ENCODE measurements around the gene BARD1. TPM values are rescaled to one million over a fixed set of nuclear protein-coding genes. Genes with fewer than 3 reads are reported as not detected.
A peak's percentile ranks its signal among the peaks of the same experiment; 100 is the strongest.

Gene BARD1
- total RNA-seq, 1 experiment from 2014 or later = 39.6 TPM

DNA sequence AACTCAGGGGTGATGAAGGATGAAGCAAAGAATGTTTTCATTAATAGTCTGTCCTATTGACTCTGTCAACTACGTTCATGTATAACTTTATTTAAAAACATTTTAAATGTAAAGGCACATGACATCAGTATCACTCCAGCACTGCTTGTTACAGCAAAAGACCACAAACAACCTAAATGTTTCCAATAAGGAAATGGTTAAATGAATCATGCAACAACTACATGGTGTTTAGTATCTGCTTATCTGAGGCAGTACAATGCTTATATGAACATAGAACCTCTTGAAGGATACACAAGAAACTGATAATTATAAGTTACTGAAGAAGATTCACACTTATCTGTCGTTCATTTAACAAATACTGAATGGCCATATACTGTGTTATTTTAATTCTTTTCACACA lies 8.4 kb downstream of the BARD1 start:
- H3K36me3 Mint-ChIP-seq = peaks cover 9% of the 10 kb centered on the region
- DNase-seq (ENCODE audit: low spot score) (no peak), ATAC-seq (no peak)
- CTCF ChIA-PET = no interaction called here
- H3K4me3 Mint-ChIP-seq = no peak overlapping the region
- no peaks in the 10 kb centered on the region for H3K27me3 Mint-ChIP-seq (ENCODE audit: low read depth)
- POLR2A ChIA-PET = no interaction called here
- peaks cover 73% of the 10 kb centered on the region for H3K4me1 Mint-ChIP-seq
- no peaks in the 10 kb centered on the region for H3K9me3 Mint-ChIP-seq
- no peak for TF ChIP-seq PRRX2 (CRISPR knock-in tag; IDR thresholded peaks at IDR 0.05)
- H3K27ac Mint-ChIP-seq = no peak overlapping the region

DNA sequence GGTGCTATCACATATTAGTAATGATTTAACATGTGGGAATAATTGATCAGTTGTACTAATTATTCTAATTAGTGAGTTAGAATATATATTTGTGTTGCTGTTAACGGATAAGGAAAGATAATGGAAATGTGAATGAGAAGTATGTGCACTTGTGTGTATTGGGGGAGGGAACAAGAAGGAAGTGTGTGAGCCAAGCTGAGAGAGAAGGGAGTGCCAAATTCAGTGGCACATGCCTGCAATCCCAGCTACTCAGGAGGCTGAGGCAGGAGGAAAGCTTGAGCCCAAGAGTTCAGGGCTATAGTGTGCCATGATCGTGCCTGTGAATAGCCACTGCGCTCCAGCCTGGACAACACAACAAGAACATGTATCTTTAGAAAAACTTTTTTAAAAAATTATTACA lies 9.3 kb downstream of the BARD1 start:
- TF ChIP-seq FOXJ3 (CRISPR knock-in tag; IDR thresholded peaks at IDR 0.05; ENCODE audit: borderline replicate concordance) (no peak), NR2C2 (CRISPR knock-in tag; IDR thresholded peaks at IDR 0.05) (no peak), IRF2 (CRISPR knock-in tag; IDR thresholded peaks at IDR 0.05; ENCODE audit: borderline replicate concordance, low read depth) (no peak), ZNF138 (CRISPR knock-in tag; conservative IDR thresholded peaks at IDR 0.05) (no peak), ZNF416 (CRISPR knock-in tag; IDR thresholded peaks at IDR 0.05) (no peak), USF2 (CRISPR knock-in tag; IDR thresholded peaks at IDR 0.05) (no peak), RORB (CRISPR knock-in tag; IDR thresholded peaks at IDR 0.05) (no peak)
- TF ChIP-seq, protein P1, sequence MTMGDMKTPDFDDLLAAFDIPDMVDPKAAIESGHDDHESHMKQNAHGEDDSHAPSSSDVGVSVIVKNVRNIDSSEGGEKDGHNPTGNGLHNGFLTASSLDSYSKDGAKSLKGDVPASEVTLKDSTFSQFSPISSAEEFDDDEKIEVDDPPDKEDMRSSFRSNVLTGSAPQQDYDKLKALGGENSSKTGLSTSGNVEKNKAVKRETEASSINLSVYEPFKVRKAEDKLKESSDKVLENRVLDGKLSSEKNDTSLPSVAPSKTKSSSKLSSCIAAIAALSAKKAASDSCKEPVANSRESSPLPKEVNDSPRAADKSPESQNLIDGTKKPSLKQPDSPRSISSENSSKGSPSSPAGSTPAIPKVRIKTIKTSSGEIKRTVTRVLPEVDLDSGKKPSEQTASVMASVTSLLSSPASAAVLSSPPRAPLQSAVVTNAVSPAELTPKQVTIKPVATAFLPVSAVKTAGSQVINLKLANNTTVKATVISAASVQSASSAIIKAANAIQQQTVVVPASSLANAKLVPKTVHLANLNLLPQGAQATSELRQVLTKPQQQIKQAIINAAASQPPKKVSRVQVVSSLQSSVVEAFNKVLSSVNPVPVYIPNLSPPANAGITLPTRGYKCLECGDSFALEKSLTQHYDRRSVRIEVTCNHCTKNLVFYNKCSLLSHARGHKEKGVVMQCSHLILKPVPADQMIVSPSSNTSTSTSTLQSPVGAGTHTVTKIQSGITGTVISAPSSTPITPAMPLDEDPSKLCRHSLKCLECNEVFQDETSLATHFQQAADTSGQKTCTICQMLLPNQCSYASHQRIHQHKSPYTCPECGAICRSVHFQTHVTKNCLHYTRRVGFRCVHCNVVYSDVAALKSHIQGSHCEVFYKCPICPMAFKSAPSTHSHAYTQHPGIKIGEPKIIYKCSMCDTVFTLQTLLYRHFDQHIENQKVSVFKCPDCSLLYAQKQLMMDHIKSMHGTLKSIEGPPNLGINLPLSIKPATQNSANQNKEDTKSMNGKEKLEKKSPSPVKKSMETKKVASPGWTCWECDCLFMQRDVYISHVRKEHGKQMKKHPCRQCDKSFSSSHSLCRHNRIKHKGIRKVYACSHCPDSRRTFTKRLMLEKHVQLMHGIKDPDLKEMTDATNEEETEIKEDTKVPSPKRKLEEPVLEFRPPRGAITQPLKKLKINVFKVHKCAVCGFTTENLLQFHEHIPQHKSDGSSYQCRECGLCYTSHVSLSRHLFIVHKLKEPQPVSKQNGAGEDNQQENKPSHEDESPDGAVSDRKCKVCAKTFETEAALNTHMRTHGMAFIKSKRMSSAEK (CRISPR knock-in tag; IDR thresholded peaks at IDR 0.05; ENCODE audit: borderline replicate concordance) = no peak
- TF ChIP-seq, protein P2, sequence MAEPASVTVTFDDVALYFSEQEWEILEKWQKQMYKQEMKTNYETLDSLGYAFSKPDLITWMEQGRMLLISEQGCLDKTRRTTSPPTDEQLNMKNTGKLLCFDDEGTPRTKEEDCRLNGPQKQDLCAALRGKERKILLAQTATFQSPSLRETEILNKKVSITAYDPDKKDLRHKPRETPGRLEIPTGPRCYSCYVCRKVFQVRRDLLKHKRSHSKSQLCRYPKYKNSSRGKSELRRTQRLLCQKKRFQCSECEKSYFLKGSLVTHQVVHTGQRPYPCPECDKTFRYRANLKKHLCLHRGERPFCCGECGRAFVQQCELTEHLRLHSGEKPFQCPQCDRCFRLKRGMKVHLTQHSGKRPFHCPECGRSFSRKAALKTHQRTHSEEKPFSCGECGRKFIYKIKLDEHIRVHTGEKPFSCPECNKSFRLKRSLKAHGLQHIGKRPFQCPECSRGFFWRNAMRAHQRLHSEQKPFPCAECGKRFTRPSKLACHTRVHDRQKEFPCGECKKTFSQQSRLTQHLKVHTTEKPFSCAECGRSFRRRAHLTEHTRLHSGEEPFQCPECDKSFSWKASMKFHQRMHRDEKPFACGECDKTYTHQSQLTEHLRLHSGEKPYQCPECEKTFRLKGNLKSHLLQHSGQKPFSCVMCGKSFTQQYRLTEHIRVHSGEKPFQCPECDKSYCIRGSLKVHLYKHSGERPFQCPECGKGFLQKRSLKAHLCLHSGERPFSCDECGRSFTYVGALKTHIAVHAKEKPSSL (CRISPR knock-in tag; conservative IDR thresholded peaks at IDR 0.05) = no peak
- H3K27me3 Mint-ChIP-seq (ENCODE audit: low read depth) = no peaks in the 10 kb centered on the region
- H3K4me1 Mint-ChIP-seq = peaks cover 64% of the 10 kb centered on the region
- H3K27ac Mint-ChIP-seq = peak overlapping the region; percentile 71
- ATAC-seq (peak; percentile 38; the same call in 1 of the 2 replicates), DNase-seq (ENCODE audit: low spot score) (no peak)
- ChIA-PET CTCF (no interaction called here), POLR2A (no interaction called here)
- no peak overlapping the region for H3K4me3 Mint-ChIP-seq
- peaks cover 18% of the 10 kb centered on the region for H3K36me3 Mint-ChIP-seq
- no peaks in the 10 kb centered on the region for H3K9me3 Mint-ChIP-seq

DNA sequence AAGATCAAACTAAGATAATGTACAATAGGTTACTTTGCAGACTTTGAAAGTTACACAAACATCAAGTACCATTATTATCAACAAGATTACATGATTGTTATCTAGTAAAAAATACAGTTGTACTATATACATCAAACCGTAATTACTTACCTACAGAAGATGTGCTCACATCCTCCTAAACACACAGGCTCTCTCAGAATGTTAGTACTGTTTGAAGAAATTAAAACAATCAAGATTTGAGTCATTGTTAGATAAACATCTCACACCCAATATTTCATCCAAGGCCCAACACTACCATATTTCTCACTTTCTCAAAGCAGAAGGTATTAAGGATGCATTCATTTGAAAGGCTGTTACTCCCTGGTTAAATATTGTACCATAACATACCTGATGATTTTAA lies 12.6 kb downstream of the BARD1 start:
- peaks cover 4% of the 10 kb centered on the region; the same call in 1 of the 2 replicates for H3K9me3 Mint-ChIP-seq
- POLR2A ChIA-PET = no interaction called here
- no peaks in the 10 kb centered on the region for H3K27me3 Mint-ChIP-seq (ENCODE audit: low read depth)
- peaks cover 36% of the 10 kb centered on the region for H3K4me1 Mint-ChIP-seq
- peaks cover 40% of the 10 kb centered on the region for H3K36me3 Mint-ChIP-seq
- no peak for DNase-seq (ENCODE audit: low spot score)
- CTCF ChIA-PET = no interaction called here
- ATAC-seq = no peak
- H3K27ac Mint-ChIP-seq = no peak overlapping the region
- no peak overlapping the region for H3K4me3 Mint-ChIP-seq
- TF ChIP-seq JAZF1 (CRISPR knock-in tag; IDR thresholded peaks at IDR 0.05) = no peak
- TF ChIP-seq ZNF671 (CRISPR knock-in tag; IDR thresholded peaks at IDR 0.05) = no peak
- no peak for TF ChIP-seq FOXP4 (CRISPR knock-in tag; IDR thresholded peaks at IDR 0.05)
- no peak for TF ChIP-seq ZNF512 (CRISPR knock-in tag; IDR thresholded peaks at IDR 0.05; ENCODE audit: borderline replicate concordance)
- no peak for TF ChIP-seq IRF1 (CRISPR knock-in tag; IDR thresholded peaks at IDR 0.05)
- no peak for TF ChIP-seq FOXK1 (CRISPR knock-in tag; IDR thresholded peaks at IDR 0.05)
- no peak for TF ChIP-seq USF1 (CRISPR knock-in tag; IDR thresholded peaks at IDR 0.05)
- no peak for TF ChIP-seq ZNF138 (CRISPR knock-in tag; conservative IDR thresholded peaks at IDR 0.05)
- no peak for TF ChIP-seq TEAD4 (CRISPR knock-in tag; IDR thresholded peaks at IDR 0.05)
- TF ChIP-seq, protein P3, sequence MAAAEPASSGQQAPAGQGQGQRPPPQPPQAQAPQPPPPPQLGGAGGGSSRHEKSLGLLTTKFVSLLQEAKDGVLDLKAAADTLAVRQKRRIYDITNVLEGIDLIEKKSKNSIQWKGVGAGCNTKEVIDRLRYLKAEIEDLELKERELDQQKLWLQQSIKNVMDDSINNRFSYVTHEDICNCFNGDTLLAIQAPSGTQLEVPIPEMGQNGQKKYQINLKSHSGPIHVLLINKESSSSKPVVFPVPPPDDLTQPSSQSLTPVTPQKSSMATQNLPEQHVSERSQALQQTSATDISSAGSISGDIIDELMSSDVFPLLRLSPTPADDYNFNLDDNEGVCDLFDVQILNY (CRISPR knock-in tag; IDR thresholded peaks at IDR 0.05) = no peak
- no peak for TF ChIP-seq ZNF416 (CRISPR knock-in tag; IDR thresholded peaks at IDR 0.05)

Data from WTC11 (cell line).